RPMI7951 (cell line): Measurements from ENCODE around the gene C2CD4A. TPM values are rescaled to one million over a fixed set of nuclear protein-coding genes. Genes with fewer than 3 reads are reported as not detected.

Source experiments
- DNase-seq: peaks from one replicate; pipeline ENCODE4 v3.0.0-alpha.2; 2012; ENCODE audit warnings: low read depth
- total RNA-seq: library from RNA; depleted of rRNA; stranded (reverse); fragments of >200 nt; shearing (Covaris generic); gene quantifications from 2 replicates; pipeline ENCODE4 v1.2.3, GENCODE V29; 2014

The C2CD4A gene
- total RNA-seq, 1 experiment from 2014 or later: not detected

DNA sequence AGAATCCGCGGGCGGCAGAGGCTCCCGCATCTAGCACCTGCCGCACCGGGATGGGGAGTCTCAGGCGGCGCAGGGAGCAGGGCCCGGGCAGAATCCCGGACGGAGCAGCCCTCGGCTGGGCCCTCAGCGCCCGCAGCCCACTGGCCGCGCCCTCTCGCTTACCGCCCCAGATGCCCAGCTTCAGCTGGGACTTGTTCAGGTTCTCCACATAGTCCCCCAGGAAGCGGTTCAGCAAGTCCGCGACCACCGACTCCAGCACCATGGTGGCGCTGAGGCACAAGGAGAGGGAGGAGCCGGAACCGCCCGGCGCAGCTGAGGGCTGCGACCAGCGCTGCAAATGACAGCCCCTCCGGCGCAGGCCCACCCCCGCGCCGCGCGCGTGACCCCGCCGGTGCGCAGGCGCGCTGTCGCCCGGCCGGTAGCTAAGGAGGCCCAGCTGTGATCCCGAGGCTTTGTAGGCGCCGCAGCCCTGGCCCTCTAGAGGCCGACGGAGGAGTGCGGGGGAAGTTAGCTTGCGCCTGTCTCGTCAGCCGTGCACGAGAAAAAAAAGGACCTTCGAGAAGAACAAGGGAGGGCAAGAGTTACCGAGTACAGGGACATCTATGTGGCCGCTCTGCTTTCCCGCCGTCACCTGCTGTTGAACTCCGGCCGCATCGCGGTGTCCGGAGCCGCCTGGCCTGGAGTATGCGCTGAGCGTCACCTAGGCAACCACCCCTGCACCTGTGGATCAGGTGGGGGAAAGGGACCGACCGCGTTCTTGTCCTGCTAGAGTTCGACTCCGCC lies 6.5 kb upstream of the C2CD4A start, which contains the start of gene VPS13C:
VPS13C (minus strand) TSS at position 335 of the 783 bp plus-strand sequence; CDS start at position 262, 73 bp downstream.
- DNase-seq: peak; percentile 94

DNA sequence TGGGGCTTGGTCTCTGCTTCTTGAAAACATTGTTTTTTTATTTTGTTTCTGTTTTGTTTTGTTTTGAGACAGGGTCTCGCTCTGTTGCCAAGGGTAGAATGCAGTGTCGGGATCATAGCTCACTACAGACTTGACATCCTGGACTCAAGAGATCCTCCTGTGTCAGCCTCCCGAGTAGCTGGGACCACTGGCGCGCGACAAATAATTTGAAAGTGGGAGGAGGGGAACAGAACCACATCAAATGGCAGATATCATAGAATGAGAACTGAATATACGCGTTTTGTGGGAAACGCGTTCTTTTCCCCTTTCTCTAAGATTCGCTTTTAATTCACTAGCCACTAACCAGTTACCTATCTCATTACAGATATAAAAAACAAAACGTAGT lies 5.9 kb upstream of the C2CD4A start:
- DNase-seq: no peak

DNA sequence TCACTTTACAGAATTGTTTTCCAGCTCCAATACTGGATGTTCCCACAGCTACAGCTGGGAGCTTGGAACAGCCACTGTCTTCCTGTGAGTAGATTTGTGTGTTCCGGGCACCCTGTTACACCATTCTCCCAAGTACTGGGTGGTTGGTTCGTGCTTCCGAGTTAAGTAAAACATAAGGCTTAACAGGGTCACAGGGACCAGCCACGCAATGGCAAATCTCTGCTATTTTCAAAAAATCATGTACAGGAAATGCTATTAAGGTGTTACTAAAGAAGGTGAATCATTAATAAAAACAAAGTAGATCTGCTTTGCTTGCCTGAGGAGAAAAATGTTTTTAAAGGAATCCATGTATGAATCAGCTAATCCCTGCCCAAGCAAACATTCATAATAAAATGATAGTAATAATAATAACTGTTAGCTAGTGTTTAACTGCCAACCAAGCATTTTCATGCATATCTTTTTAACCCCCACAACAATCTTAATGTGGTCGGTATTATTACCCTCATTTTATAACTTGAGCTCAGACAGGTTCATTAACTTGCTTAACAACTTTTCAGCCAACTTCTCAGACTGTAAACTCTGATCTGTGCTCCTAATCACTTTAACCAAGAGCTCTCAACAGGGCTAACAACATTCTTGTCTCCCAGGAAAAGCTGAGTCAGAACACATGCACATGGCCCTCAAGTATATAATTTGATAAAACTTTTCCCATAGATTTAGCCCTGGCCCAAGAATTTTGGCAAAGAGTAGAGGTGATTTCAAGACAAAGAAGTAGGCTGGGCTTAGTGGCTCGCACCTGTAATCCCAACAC lies 2.7 kb upstream of the C2CD4A start:
- no peak for DNase-seq

DNA sequence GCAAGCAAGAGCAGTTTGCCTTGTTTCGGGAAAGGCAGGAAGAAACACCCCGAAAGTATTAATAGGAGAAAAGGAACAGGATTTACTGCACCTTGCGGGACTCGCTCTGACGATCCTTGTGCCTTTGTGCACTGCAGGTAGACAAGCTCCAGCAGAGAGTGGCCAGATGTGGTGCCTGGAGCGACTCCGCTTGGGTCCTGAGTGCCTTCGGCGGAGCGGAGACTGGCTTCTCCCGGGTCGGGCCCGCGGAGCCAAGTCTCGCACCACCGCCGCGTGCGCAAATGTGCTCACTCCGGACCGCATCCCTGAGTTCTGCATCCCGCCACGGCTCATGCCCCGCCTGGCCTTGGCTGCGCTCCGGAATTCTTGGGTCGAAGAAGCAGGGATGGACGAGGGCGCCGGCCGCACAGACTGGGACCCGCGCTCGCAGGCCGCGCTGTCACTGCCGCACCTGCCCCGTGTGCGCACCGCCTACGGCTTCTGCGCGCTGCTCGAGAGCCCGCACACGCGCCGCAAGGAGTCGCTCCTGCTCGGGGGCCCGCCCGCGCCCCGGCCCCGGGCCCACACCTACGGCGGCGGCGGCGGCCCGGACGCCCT lies 769 bp downstream of the C2CD4A start:
- DNase-seq: no peak

DNA sequence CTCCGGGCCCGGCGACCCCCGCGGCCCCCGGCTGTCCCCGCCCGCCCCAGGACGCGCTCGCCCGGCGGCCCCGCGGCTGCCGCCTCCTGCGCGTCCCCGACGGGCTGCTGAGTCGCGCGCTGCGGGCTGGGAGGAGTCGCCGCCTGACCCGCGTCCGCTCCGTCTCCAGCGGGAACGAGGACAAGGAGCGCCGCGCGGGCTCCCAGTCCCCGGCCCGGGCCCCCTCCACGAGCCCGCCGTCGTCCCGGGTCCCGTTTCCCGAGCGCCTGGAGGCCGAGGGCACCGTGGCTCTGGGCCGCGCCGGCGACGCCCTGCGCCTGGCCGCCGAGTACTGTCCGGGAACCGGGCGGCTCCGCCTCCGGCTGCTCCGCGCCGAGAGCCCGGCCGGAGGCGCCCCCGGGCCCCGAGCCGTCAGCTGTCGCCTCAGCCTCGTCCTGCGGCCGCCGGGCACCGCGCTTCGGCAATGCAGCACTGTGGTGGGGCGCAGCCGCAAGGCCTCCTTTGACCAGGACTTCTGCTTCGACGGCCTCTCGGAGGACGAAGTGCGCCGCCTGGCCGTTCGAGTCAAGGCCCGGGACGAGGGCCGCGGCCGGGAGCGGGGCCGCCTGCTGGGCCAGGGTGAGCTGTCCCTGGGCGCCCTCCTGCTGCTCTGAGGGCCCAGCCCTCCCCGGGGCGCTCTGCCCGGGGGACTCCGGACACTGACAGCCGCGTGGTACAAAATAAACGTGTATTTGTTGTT lies 1.5 kb downstream of the C2CD4A start:
- DNase-seq: peak; percentile 72

DNA sequence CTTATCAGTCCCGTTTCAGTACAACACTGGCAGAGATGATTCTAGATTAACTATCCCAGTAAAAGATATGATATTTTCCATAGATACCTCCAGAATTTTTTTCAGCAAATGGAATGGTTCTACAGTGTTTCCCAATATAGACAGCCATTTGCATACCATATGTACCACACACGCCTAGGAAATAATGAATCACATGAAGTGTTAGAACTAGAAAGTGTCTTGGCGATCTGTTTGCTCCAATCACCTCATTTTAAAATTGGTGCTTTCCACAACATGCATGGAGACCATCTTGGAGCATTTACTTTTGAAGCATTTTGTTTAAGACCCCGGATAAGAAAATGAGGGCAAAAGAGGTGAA lies 2.0 kb downstream of the C2CD4A start:
- peak; percentile 37 for DNase-seq

DNA sequence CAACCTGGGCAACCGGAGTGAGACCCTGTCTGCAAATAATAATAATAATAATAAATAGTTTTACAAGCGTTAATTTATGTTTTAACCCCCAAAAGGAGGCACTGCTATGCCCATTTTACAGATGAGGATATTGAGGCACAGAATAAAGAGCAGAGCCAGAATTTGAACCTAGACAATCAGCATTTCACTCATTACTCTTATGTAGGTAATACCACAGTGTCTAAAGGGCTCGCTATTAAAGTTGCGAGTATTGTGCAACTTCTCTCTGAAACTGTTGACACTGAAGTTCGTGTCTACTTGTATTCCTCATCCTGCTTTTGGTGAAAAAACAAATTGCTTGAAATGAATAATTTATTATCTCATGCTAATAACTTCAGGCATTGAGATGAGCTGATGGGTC lies 2.8 kb downstream of the C2CD4A start:
- DNase-seq: no peak

DNA sequence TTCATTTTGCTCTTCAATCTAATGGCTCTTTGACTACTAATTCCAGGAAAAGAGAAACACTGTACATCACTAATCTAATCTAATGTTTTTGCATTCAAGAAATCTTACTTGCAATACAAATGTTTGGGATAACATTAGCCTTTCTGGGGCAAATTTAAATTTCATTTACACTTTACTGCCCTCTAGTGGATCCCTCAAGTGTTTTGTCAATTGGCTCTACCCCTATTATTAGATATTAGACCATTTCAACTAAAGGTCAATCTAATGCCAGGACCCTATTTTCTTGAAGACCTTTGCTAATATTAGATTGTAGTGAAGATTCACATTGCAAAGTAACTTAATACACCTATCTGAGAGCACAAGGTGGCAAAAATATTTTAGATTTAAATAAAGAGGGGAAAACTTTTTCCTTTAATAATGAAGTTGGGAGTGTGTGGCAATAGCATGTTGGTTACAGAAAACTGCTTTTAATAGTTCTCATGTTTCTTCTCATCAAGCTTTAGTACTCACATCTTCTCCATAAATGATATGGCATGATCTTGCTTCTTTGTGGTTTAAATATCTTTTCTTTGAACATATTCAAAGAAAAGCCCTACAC lies 5.0 kb downstream of the C2CD4A start:
- peak; percentile 48 for DNase-seq

DNA sequence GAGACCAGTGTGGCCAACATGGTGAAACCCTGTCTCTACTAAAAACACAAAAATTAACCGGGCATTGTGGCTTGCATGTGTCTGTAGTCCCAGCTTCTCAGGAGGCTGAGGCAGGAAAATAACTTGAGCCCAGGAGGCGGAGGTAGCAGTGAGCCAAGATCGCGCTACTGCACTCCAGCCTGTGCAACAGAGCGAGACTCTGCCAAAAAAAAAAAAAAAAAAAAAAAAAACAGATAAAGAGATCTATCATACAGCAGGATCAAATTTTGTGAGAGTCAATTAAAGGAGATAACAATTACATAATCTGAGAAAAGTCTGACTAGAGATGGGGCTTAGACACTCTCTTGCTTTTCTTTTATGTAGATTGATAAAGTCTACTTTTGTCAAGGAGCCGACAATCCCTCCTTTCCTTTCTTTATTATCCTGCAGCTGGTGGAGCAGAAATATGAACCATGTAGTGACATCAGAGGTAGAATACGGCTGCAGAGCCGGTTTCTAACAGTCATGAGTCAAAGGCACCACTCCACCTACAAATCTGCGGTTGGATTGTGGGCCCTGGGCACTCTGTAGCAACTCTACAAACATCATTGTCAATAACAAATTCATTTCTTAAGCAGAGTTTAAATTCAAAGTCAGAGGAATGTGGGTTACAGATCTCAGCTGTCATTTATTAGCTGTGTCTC lies 9.0 kb downstream of the C2CD4A start:
- peak; percentile 66 for DNase-seq

DNA sequence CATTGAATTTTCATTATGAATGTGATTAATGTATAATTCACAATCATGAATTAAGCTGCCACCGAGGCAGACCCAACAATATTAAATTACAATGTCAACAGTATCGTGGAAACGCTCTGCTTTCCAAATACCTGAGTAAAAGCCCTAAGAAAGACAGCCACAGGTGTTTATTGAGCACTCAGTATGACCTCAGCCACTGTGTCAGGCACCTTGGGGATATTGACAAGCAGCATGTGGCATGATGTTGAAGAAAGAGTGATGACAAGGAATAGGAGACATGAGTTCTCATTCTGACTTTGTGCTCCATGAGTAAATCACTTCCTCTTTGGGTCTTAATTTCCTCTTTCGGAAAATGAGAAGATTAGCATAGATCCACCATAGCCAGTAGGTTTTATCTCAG lies 12.8 kb downstream of the C2CD4A start:
- no peak for DNase-seq

DNA sequence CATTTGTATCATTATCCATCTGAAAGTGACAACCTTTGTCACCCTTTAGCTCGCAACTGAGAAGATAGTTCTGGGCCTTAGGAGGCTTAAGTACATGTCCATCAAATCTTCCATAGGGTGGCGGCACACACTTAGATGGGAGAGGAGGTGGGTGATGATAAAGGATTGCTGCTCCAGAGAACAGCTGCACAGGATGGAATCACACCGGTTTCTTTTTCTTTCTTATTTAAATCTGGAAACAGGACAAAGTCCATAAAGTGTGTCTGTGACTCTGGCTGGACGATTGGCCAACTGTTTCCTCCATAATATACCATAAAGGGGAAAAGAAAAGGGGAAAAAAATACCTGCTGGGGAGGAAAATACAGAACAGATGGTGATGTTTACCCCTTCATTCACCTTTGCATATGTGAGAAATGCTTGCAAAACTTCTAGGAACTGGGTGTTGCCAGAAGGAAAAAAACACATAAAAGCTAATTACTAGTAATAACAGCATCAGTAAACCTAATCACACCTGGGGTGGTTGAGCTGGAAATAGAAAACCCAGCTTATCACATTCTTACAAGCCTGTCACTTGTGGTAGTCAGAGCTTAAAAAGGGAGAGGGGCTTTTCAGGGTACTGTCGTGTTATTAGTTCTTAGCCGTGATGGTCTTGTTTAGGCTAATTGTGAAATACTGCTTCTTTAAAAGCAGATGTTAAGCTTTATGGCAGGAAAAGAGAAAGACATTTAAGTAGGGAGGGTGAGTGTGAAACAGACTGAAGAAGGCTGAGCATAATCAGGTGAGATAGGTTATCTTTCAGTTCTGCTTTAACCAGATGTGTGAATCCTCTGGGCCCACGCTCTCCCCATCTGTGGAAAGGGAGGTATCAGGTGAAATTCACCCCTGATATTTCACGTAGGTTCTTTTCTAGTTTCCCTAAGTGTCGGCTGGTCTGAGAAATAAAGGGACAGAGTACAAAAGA lies 16.7 kb downstream of the C2CD4A start:
- DNase-seq: no peak

DNA sequence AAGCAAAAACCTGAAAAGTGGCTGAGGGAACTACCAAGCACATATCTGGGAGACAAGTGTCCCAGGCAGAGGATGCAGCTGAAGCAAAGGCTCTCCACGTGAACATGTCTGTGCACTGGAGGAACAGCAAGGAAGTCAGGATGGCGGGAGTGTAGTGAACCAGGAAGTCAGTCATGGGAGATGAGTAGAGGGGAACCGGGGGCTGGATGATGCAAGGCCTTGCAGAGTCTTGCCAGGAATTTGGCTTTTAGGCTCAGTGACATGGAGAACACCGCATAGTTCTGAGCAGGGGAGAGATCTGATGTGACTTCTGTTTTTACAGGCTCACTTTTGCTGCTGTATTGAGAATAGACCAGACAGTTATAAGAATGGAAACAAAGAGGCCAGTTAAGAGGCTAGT lies 19.0 kb downstream of the C2CD4A start:
- DNase-seq: no peak

DNA sequence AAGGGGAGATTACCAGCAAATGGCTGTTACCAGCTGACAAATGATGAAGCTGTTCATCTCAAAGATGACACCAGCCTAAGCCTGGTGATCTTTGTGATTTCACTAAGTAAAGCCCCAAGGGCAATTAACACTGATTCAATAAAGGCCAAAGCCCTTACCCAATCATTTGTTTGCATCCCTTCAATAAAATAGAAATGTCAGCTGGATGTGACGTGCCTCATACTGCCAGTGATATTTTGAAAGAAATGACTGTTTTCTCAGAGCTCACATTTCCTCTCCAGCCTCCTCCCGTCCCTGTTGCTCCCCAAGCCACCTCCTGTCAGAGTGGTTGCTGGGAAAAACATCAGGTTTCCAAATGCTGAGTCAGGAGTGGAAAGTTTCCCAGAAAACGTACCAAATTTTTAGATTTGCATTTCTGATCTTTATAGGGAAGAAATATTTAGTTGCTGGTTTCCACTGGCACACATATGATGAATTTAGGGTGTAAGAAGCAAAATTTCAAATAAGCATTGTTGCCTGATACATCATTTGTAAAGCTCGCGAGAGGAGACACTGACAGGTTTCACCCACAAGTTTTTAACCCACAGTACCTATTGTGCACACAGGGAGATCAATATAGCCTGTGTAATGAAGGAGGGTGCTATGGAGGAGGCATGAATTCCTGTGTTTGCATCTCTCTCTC lies 21.0 kb downstream of the C2CD4A start:
- DNase-seq: peak; percentile 29

DNA sequence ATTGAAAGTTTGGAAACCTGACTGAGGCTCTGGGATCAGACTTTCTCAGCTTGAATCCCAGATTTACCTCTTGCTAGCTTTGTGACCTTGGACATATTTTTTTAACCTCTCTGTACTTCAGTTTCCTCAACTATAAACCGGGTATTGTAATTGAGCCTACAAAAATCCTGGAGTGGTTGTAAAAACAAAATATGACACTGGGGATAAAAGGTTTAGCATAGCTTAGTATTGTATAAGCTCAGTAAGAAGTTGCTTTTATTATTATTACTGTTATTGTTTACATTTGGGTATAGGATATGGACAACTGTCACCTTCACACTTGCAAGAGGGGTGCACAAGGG lies 21.5 kb downstream of the C2CD4A start:
- DNase-seq: no peak

DNA sequence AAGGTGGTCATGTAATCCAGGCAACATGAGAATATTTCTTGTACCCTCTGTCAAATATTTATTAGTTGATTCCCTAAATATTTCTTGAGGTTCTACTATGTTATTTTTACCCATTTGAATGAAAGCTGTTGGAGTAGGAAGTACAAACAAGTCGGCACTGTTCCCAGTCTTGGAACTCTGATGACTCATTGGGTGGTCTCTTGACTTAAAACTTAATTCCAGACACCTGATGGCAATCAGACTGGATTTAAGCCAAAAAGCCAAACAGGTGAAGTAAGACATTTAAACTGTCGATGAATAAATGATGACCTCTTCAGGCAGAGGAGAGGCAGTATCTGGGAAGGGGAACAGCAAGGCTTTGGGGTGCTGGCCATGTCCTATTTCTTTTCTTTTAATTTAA lies 22.8 kb downstream of the C2CD4A start:
- no peak for DNase-seq

DNA sequence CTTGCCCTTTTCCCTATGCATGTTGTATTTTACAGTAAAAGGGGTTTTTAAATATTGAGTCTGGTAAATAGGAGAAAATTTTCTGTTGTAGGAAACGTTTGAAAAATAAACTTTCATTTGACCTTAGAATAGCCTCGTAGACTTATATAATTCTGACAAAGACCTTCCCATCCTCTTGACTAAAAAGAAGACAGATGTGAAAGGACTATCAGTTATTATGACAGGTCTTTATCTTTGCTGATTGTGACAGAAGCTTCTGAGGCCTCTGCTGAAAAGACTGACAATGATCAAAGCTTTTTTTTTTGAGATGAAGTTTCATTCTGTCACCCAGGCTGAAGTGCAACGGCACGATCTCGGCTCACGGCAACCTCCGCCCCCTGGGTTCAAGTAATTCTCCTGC lies 24.2 kb downstream of the C2CD4A start:
- DNase-seq: no peak

DNA sequence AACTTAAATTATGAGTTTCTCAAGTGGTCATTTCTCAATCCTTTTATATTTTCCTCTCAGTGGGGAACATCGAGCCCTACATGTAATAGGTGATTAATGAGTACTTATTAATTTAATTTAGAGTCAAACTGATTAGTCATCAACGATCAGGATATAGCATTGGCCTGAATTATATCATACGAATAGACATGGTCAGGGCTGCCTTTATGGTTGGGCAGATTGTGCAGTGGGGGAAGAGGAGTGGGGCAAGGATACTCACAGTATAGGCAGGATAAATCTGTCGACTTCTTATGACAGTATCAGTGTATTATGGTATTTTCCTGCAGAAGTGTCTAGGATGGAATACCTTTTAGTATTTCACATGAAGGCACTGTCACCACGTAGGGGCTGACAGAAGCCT lies 27.0 kb downstream of the C2CD4A start:
- no peak for DNase-seq

DNA sequence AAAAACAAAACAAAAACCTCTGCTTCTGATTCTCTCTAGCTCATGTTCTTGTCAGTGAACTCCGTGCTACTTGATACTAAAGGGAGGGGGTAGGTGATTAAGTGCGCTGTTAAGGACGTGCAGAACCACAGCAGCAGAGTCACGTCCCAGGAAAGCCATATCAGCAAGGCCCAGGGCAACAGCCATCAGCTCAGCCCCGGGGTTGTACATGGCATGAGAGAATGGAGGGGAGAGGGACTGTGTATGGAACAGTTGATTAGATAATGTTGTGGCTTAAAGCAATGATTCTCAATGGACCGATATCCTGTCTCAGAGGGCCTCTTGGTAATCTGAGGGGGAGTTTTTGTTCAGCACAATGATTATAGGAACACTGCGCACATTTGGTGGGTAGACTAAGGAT lies 27.6 kb downstream of the C2CD4A start:
- DNase-seq: no peak

DNA sequence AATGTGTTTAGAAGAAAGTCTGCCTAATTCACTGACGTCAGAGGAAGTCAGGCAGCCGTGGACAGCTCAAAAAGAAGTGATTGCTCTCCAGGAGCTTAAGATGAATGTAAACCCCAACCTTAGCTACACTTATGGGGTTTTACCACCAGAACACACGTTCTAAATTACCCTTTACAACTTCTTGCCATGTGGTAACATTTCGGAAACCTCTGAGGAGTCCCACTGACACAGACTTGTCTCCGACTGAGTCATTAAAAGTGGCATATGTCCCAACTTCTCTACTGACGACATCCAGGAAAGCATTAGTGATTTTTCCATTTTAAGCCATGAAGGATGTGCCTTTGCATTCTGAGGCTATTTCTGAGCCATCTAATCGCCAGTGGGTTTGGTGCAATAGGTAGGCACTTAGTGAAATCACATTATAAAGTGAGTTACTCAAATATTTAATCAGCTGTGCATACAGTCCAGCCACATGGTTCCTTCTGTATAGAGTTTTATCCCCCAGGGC lies 32.4 kb downstream of the C2CD4A start:
- DNase-seq: peak; percentile 77
